ENCODE results near the gene HCFC1R1. TPM values are rescaled to one million over a fixed set of nuclear protein-coding genes. Genes with fewer than 3 reads are reported as not detected.
A peak's percentile ranks its signal among the peaks of the same experiment; 100 is the strongest.

The HCFC1R1 gene
- total RNA-seq, 1 donor from 2014 or later: 10.2 TPM

DNA sequence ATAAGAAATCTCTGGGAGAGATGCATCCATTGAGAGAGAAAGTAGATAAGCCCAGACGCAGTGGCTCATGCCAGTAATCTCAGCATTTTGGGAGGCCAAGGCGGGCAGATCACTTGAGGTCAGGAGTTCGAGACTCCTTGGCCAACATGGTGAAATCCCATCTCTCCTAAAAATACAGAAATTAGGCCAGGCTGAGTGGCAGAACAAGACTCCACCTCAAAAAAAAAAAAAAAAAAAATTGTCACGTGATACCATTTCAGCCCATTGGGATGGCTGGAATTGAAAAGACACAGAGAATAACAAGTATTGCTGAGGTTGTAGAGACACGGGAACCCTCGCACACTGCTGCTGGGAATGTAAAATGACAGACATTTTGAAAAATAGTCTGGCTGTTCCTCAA is 38.8 kb upstream of the HCFC1R1 start:
- Histone ChIP-seq H3K36me3 (ENCODE audit: control insufficient read depth, insufficient read depth, low read length) (no peaks in the 10 kb centered on the region), H3K4me3 (ENCODE audit: low read depth, low read length) (no peak overlapping the region), H3K27me3 (ENCODE audit: control insufficient read depth, insufficient read depth, low read length) (no peaks in the 10 kb centered on the region)
- no peak for TF ChIP-seq CTCF (IDR thresholded peaks at IDR 0.05; ENCODE audit: insufficient read depth, low read length, poor library complexity, severe bottlenecking)
- DNase-seq (ENCODE audit: low read depth): no peak

GRCh38 chr16:3060339-3061127 is 36.8 kb upstream of the HCFC1R1 start:
- no peaks in the 10 kb centered on the region for H3K36me3 ChIP-seq (ENCODE audit: control insufficient read depth, insufficient read depth, low read length)
- no peak for TF ChIP-seq CTCF (IDR thresholded peaks at IDR 0.05; ENCODE audit: insufficient read depth, low read length, poor library complexity, severe bottlenecking)
- H3K27me3 ChIP-seq (ENCODE audit: control insufficient read depth, insufficient read depth, low read length): no peaks in the 10 kb centered on the region
- no peak for DNase-seq (ENCODE audit: low read depth)
- no peak overlapping the region for H3K4me3 ChIP-seq (ENCODE audit: low read depth, low read length)

DNA sequence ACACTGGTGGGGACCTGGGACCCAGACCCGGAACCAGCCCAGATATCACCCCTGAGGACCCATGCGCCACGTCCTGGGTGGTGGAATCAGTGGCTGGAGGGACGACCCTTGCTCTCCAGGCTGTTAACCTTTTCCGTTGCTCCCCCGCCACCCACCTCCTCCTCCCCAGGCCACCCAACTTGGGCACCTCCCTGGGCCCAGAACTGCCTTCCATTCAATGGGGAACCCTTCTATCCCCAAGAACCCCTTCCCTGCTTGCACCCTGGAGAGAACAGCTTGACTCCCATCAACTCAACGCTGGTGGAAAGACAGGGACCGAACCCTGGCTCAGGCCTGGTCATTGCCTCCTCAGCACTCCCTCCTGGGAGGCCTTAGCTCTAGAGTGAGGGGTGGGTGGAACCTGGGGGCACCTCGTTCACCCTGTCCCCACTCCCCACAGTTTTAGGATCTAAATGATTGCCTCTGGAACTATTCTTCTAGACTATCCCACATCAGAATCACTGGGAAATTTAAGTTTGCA is 36.0 kb upstream of the HCFC1R1 start:
- Histone ChIP-seq H3K4me3 (ENCODE audit: low read depth, low read length) (peak overlapping the region; percentile 73), H3K36me3 (ENCODE audit: control insufficient read depth, insufficient read depth, low read length) (peaks cover 1% of the 10 kb centered on the region), H3K27me3 (ENCODE audit: control insufficient read depth, insufficient read depth, low read length) (no peaks in the 10 kb centered on the region)
- DNase-seq (ENCODE audit: low read depth): no peak
- TF ChIP-seq CTCF (IDR thresholded peaks at IDR 0.05; ENCODE audit: insufficient read depth, low read length, poor library complexity, severe bottlenecking): no peak

GRCh38 chr16:3059041-3059722 is 35.4 kb upstream of the HCFC1R1 start:
- no peak for TF ChIP-seq CTCF (IDR thresholded peaks at IDR 0.05; ENCODE audit: insufficient read depth, low read length, poor library complexity, severe bottlenecking)
- DNase-seq (ENCODE audit: low read depth): peak; percentile 47
- Histone ChIP-seq H3K27me3 (ENCODE audit: control insufficient read depth, insufficient read depth, low read length) (no peaks in the 10 kb centered on the region), H3K36me3 (ENCODE audit: control insufficient read depth, insufficient read depth, low read length) (peaks cover 1% of the 10 kb centered on the region), H3K4me3 (ENCODE audit: low read depth, low read length) (peak overlapping the region; percentile 73)

DNA sequence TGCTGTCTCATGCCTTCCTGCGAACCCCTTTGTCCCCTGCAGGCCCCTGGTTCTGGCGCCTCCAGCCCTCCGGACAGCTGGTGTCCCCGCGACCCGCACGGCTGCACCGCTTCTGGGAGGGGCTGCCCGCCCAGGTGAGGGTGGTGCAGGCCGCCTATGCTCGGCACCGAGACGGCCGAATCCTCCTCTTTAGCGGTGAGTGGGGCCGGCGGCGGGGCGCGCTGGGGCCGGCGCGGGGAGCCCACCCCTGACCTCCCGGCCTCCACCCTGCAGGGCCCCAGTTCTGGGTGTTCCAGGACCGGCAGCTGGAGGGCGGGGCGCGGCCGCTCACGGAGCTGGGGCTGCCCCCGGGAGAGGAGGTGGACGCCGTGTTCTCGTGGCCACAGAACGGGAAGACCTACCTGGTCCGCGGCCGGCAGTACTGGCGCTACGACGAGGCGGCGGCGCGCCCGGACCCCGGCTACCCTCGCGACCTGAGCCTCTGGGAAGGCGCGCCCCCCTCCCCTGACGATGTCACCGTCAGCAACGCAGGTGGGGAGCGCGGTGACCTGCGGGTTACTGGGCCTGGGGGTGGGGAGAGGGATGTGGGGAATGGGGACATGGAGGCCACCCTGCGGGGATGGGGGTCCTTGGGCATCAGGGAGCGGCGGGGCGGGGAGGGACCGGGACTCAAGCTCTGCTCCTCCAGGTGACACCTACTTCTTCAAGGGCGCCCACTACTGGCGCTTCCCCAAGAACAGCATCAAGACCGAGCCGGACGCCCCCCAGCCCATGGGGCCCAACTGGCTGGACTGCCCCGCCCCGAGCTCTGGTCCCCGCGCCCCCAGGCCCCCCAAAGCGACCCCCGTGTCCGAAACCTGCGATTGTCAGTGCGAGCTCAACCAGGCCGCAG is 34.6 kb upstream of the HCFC1R1 start:
- TF ChIP-seq CTCF (IDR thresholded peaks at IDR 0.05; ENCODE audit: insufficient read depth, low read length, poor library complexity, severe bottlenecking): peak; percentile 46
- Histone ChIP-seq H3K36me3 (ENCODE audit: control insufficient read depth, insufficient read depth, low read length) (peaks cover 1% of the 10 kb centered on the region), H3K27me3 (ENCODE audit: control insufficient read depth, insufficient read depth, low read length) (no peaks in the 10 kb centered on the region), H3K4me3 (ENCODE audit: low read depth, low read length) (peak overlapping the region; percentile 73)
- no peak for DNase-seq (ENCODE audit: low read depth)
